H1 (cell line): ENCODE measurements around the gene PSMD5. TPM values are rescaled to one million over a fixed set of nuclear protein-coding genes. Genes with fewer than 3 reads are reported as not detected.

Experiments
- CTCF ChIA-PET: fragments of 300-600 bp; sonication (Branson Sonifier 250); formaldehyde crosslinking; loops from one replicate; lab custom pipeline; 2021; ENCODE audit not compliant: partially characterized antibody; lab: Charles Lee
- POLR2A ChIA-PET: fragments of 300-600 bp; sonication (Branson Sonifier 250); formaldehyde crosslinking; loops from one replicate; lab custom pipeline; 2021; ENCODE audit warnings: inconsistent platforms; ENCODE audit not compliant: partially characterized antibody; lab: Charles Lee
- DNase-seq, 2 experiments: peaks; one replicate each; pipeline versions ENCODE4 v3.0.0 to v3.0.0-alpha.2; 2010 to 2022; ENCODE audit warnings: low spot score in 2 of 2, low read depth in 1 of 2, mixed read lengths in 1 of 2
- FAIRE-seq: peaks from 2 replicates; lab custom pipeline; 2011; peaks lifted over from hg19 to GRCh38; lab: Jason Lieb, UNC
- H2AFZ ChIP-seq: 2 replicates; pipeline ENCODE4 v1.8.1; 2012; ENCODE audit warnings: low read length, inconsistent platforms
- H2AK5ac ChIP-seq: 2 replicates; pipeline ENCODE4 v1.6.1; 2013; ENCODE audit warnings: low read depth, low read length
- H2BK120ac ChIP-seq: replicated peaks from 2 replicates; pipeline ENCODE3; 2013; ENCODE audit warnings: low read depth, low read length, inconsistent platforms
- H2BK12ac ChIP-seq: 2 replicates; pipeline ENCODE4 v1.6.1; 2013; ENCODE audit warnings: low read depth, low read length
- H2BK15ac ChIP-seq: 2 replicates; pipeline ENCODE4 v1.6.1; 2013; ENCODE audit warnings: low read length
- H2BK20ac ChIP-seq: 2 replicates; pipeline ENCODE4 v1.6.1; 2013; ENCODE audit warnings: low read length
- H2BK5ac ChIP-seq: 2 replicates; pipeline ENCODE4 v1.6.1; 2013; ENCODE audit warnings: low read depth, low read length
- H3K14ac ChIP-seq: 2 replicates; pipeline ENCODE4 v1.6.1; 2013; ENCODE audit warnings: inconsistent platforms; ENCODE audit not compliant: insufficient read length
- H3K18ac ChIP-seq: 2 replicates; pipeline ENCODE4 v1.6.1; 2013; ENCODE audit warnings: low read length; ENCODE audit errors: extremely low read depth
- H3K23ac ChIP-seq: 2 replicates; pipeline ENCODE4 v1.6.1; 2013; ENCODE audit warnings: inconsistent platforms; ENCODE audit not compliant: insufficient read length
- H3K23me2 ChIP-seq: 2 replicates; pipeline ENCODE4 v1.6.1; 2013; ENCODE audit warnings: low read depth, low read length
- H3K27ac ChIP-seq: 2 replicates; pipeline ENCODE4 v1.6.1; 2011; ENCODE audit warnings: low read depth, low read length, inconsistent platforms
- H3K27me3 ChIP-seq, 4 experiments: replicated peaks in 1 of 4; 1 replicate in 1 of 4; 2 replicates in 3 of 4; pipeline versions ENCODE4 v1.6.1 to v1.8.1; 2011 to 2013; ENCODE audit warnings: low read length in 3 of 4, mild to moderate bottlenecking in 3 of 4, inconsistent platforms in 2 of 4, mixed read lengths in 2 of 4, moderate library complexity in 1 of 4; ENCODE audit not compliant: control insufficient read depth in 3 of 4, insufficient read depth in 3 of 4; ENCODE audit errors: extremely low read depth in 1 of 4
- H3K36me3 ChIP-seq, 4 experiments: 2 replicates each; pipeline versions ENCODE4 v1.6.1 to v1.8.1; 2011 to 2013; ENCODE audit warnings: mild to moderate bottlenecking in 4 of 4, low read length in 3 of 4, moderate library complexity in 2 of 4, control low read depth in 1 of 4, inconsistent platforms in 1 of 4; ENCODE audit not compliant: insufficient read depth in 4 of 4, control insufficient read depth in 2 of 4
- H3K4ac ChIP-seq: replicated peaks from 2 replicates; pipeline ENCODE3; 2013; ENCODE audit warnings: low read length, low read depth, mixed read lengths, inconsistent platforms; ENCODE audit not compliant: insufficient read length
- H3K4me1 ChIP-seq, 4 experiments: replicated peaks in 1 of 4; 1 replicate in 1 of 4; 2 replicates in 3 of 4; pipeline versions ENCODE4 v1.6.1 to v1.8.1; 2011 to 2013; ENCODE audit warnings: low read length in 3 of 4, inconsistent platforms in 2 of 4, mixed read lengths in 1 of 4; ENCODE audit not compliant: insufficient read depth in 4 of 4, control insufficient read depth in 3 of 4
- H3K4me2 ChIP-seq, 2 experiments: 2 replicates each; pipeline versions ENCODE4 v1.6.1 to v1.8.1; 2011 to 2013; ENCODE audit warnings: low read depth in 2 of 2, low read length in 2 of 2, control low read depth in 1 of 2, inconsistent platforms in 1 of 2, mild to moderate bottlenecking in 1 of 2; ENCODE audit not compliant: insufficient read depth in 1 of 2
- H3K4me3 ChIP-seq, 4 experiments: fragments of 200-600, 300-600 bp in 1 of 4; sonication (generic), shearing (Covaris generic), sonication (Bioruptor Twin) in 1 of 4; 2 replicates each; pipeline versions ENCODE4 v1.5.1 to v1.8.1; 2011 to 2016; ENCODE audit warnings: low read length in 4 of 4, low read depth in 3 of 4, control low read depth in 2 of 4, inconsistent platforms in 2 of 4, mild to moderate bottlenecking in 2 of 4, mixed read lengths in 1 of 4, moderate library complexity in 1 of 4; ENCODE audit not compliant: insufficient read depth in 2 of 4; ENCODE audit errors: extremely low read depth in 1 of 4
- H3K56ac ChIP-seq: replicated peaks from 2 replicates; pipeline ENCODE3; 2013; ENCODE audit warnings: low read depth, mild to moderate bottlenecking, mixed read lengths, low read length, inconsistent platforms; ENCODE audit not compliant: insufficient read length
- H3K79me1 ChIP-seq: 2 replicates; pipeline ENCODE4 v1.6.1; 2013; ENCODE audit warnings: low read depth, low read length, control low read depth
- H3K79me2 ChIP-seq, 2 experiments: 2 replicates each; pipeline versions ENCODE4 v1.6.1 to v1.8.1; 2012 to 2013; ENCODE audit warnings: low read length in 2 of 2, mild to moderate bottlenecking in 2 of 2, inconsistent platforms in 1 of 2; ENCODE audit not compliant: insufficient read depth in 2 of 2, control insufficient read depth in 1 of 2
- H3K9ac ChIP-seq, 4 experiments: replicated peaks in 1 of 4; 1 replicate in 1 of 4; 2 replicates in 3 of 4; pipeline versions ENCODE4 v1.6.1 to v1.8.1; 2011 to 2013; ENCODE audit warnings: low read depth in 3 of 4, low read length in 3 of 4, control low read depth in 2 of 4, mild to moderate bottlenecking in 2 of 4, moderate library complexity in 2 of 4, inconsistent platforms in 1 of 4; ENCODE audit errors: extremely low read depth in 1 of 4
- H3K9me3 ChIP-seq, 2 experiments: 2 replicates each; pipeline versions ENCODE4 v1.6.1 to v1.8.1; 2012 to 2013; ENCODE audit warnings: mild to moderate bottlenecking in 2 of 2, moderate library complexity in 2 of 2, control low read depth in 1 of 2, inconsistent platforms in 1 of 2, low read depth in 1 of 2, low read length in 1 of 2, mixed read lengths in 1 of 2; ENCODE audit not compliant: insufficient read depth in 2 of 2
- H4K20me1 ChIP-seq, 2 experiments: replicated peaks in 1 of 2; 2 replicates each; pipeline versions ENCODE3 to v1.8.1; 2011 to 2013; ENCODE audit warnings: inconsistent platforms in 2 of 2, low read length in 2 of 2, mild to moderate bottlenecking in 1 of 2; ENCODE audit not compliant: insufficient read depth in 2 of 2, control insufficient read depth in 1 of 2
- H4K5ac ChIP-seq: 2 replicates; pipeline ENCODE4 v1.6.1; 2013; ENCODE audit warnings: low read length, low read depth, mixed read lengths, inconsistent platforms; ENCODE audit not compliant: insufficient read length
- H4K8ac ChIP-seq: 2 replicates; pipeline ENCODE4 v1.8.0; 2013; ENCODE audit warnings: mild to moderate bottlenecking, moderate library complexity, low read length, inconsistent platforms; ENCODE audit not compliant: insufficient read depth; ENCODE audit errors: extremely low read depth
- H4K91ac ChIP-seq: replicated peaks from 2 replicates; pipeline ENCODE3; 2013; ENCODE audit warnings: low read length, mixed read lengths, inconsistent platforms; ENCODE audit not compliant: insufficient read length
- ATF2 ChIP-seq: IDR thresholded peaks from 2 replicates; pipeline ENCODE4 v1.6.1; 2012; ENCODE audit warnings: low read length, inconsistent platforms
- CREB1 ChIP-seq: IDR thresholded peaks from 2 replicates; pipeline ENCODE4 v1.6.1; 2012; ENCODE audit warnings: inconsistent platforms
- EZH2 ChIP-seq: fragments of 200-600 bp; sonication (generic); IDR thresholded peaks from 2 replicates; pipeline ENCODE4 v1.7.1; 2012; ENCODE audit warnings: low read depth, mild to moderate bottlenecking, moderate library complexity, low read length, inconsistent platforms; ENCODE audit not compliant: severe bottlenecking
- RBBP5 ChIP-seq: IDR thresholded peaks from 2 replicates; pipeline ENCODE4 v1.7.1; 2012; ENCODE audit warnings: low read depth, mild to moderate bottlenecking, inconsistent platforms, low read length, moderate library complexity, borderline replicate concordance
- SAP30 ChIP-seq: fragments of 300-600 bp; sonication (generic); IDR thresholded peaks from 2 replicates; pipeline ENCODE4 v1.7.1; 2012; ENCODE audit warnings: low read length, moderate library complexity, mild to moderate bottlenecking, inconsistent platforms; ENCODE audit not compliant: insufficient read depth, insufficient replicate concordance
- SRF ChIP-seq: IDR thresholded peaks from 2 replicates; pipeline ENCODE4 v1.6.1; 2011; ENCODE audit warnings: mild to moderate bottlenecking, low read depth, low read length, moderate library complexity
- TEAD4 ChIP-seq: IDR thresholded peaks from 2 replicates; pipeline ENCODE4 v1.6.1; 2012; ENCODE audit warnings: low read depth, low read length, inconsistent platforms, mixed read lengths
- WGBS, 2 experiments: shearing (Covaris generic) in 1 of 2; methylation state at CpG; one replicate each; pipeline versions ENCODE4 v1.1.6 to v1.1.7; 2013 to 2015; ENCODE audit warnings: low lambda C conversion rate in 2 of 2, mixed read lengths in 2 of 2, inconsistent platforms in 1 of 2, low coverage in 1 of 2, missing lambda C conversion rate in 1 of 2; ENCODE audit not compliant: insufficient replicate concordance in 2 of 2, insufficient coverage in 1 of 2, insufficient read length in 1 of 2; ENCODE audit errors: extremely low coverage in 1 of 2, missing lambda C conversion rate in 1 of 2; 5-methylcytosine and 5-hydroxymethylcytosine counted together
- polyA plus RNA-seq, 7 experiments: library from polyadenylated mRNA; depleted of rRNA in 3 of 7; stranded (reverse) in 5 of 7; unstranded in 2 of 7; fragments of >200 nt in 5 of 7; fragments of 200-250 nt in 2 of 7; gene quantifications; 1 replicate in 5 of 7; 2 replicates in 1 of 7; 4 replicates in 1 of 7; pipeline versions ENCODE4 v1.2.1 to v1.2.3, GENCODE V29; 2011 to 2013; ENCODE audit warnings: missing spikeins in 2 of 7, mixed read lengths in 2 of 7
- total RNA-seq: library from RNA; stranded (reverse); fragmentation: NEBNext Ultra II Directional; extraction: Animal tissue kit (Norgen Biotek cat#: 25700); gene quantifications from 2 replicates; pipeline ENCODE4 v1.2.1, GENCODE V29; 2021

PSMD5 gene
- total and polyA plus RNA-seq, 2 of the 8 experiments (the other 6 are each of a cell fraction or from before 2014, with no cell fraction given) = 19.2 to 30.5 TPM

GRCh38 chr9:120890320-120891244 is 47.9 kb upstream of the PSMD5 start:
- H2BK15ac ChIP-seq = no peak overlapping the region
- H2AK5ac ChIP-seq = no peak overlapping the region
- no peak for DNase-seq
- peaks cover 0 to 6% (median 5%) of the 10 kb centered on the region in 4 experiments; a peak in 6 of 7 replicates for H3K4me1 ChIP-seq
- peaks cover 3% of the 10 kb centered on the region; the same call in 1 of the 2 replicates for H3K23me2 ChIP-seq
- H4K20me1 ChIP-seq = no peaks in the 10 kb centered on the region
- no peak overlapping the region for H3K27ac ChIP-seq
- TF ChIP-seq RBBP5 = no peak
- no peak for TF ChIP-seq SAP30
- TF ChIP-seq EZH2 = no peak
- no peak for TF ChIP-seq SRF
- no peak for TF ChIP-seq CREB1
- no peak for TF ChIP-seq TEAD4
- TF ChIP-seq ATF2 = no peak
- ChIA-PET POLR2A (interaction anchor here (0.9 to 2.0 kb wide), 6 partner anchors 11 to 20 kb away, joined by 3 to 7 read pairs (median 4); no protein-coding TSS in a partner anchor), CTCF (interaction anchor here (0.6 to 1.6 kb wide), 8 partner anchors 9 to 165 kb away, joined by 3 to 9 read pairs (median 3); no protein-coding TSS in a partner anchor)
- H3K79me1 ChIP-seq = no peaks in the 10 kb centered on the region
- H3K9me3 ChIP-seq = no peaks in the 10 kb centered on the region
- H3K9ac ChIP-seq = no peak overlapping the region
- H3K4me2 ChIP-seq = no peak overlapping the region
- H2AFZ ChIP-seq = 0 out of 2 replicates have a peak overlapping the region, but pooled peaks have one; percentile 48
- no peak for FAIRE-seq
- H3K14ac ChIP-seq = no peak overlapping the region
- no peaks in the 10 kb centered on the region for H3K79me2 ChIP-seq
- no peak overlapping the region for H3K4ac ChIP-seq
- no peak overlapping the region for H2BK5ac ChIP-seq
- no peak overlapping the region for H3K23ac ChIP-seq
- no peak overlapping the region for H4K8ac ChIP-seq
- H3K56ac ChIP-seq = no peak overlapping the region
- no peak overlapping the region for H3K18ac ChIP-seq
- no peak overlapping the region for H2BK20ac ChIP-seq
- H3K36me3 ChIP-seq = no peaks in the 10 kb centered on the region
- H4K5ac ChIP-seq = no peak overlapping the region
- no peak overlapping the region for H2BK120ac ChIP-seq
- H3K27me3 ChIP-seq = peaks cover 0 to 21% (median 15%) of the 10 kb centered on the region in 4 experiments; a peak in 5 of 7 replicates
- WGBS, 2 experiments = 86% methylated on average over 13 of the region's 14 CpGs; no CpG with 5 or more reads in 1 of the 2 experiments
- no peak overlapping the region for H4K91ac ChIP-seq
- no peak overlapping the region; the same call in 1 of the 2 replicates for H2BK12ac ChIP-seq
- H3K4me3 ChIP-seq = no peak overlapping the region
